ENCODE results near the gene VSTM2B. TPM values are rescaled to one million over a fixed set of nuclear protein-coding genes. Genes with fewer than 3 reads are reported as not detected.

VSTM2B gene
- total RNA-seq, 1 donor from 2014 or later = not detected

DNA sequence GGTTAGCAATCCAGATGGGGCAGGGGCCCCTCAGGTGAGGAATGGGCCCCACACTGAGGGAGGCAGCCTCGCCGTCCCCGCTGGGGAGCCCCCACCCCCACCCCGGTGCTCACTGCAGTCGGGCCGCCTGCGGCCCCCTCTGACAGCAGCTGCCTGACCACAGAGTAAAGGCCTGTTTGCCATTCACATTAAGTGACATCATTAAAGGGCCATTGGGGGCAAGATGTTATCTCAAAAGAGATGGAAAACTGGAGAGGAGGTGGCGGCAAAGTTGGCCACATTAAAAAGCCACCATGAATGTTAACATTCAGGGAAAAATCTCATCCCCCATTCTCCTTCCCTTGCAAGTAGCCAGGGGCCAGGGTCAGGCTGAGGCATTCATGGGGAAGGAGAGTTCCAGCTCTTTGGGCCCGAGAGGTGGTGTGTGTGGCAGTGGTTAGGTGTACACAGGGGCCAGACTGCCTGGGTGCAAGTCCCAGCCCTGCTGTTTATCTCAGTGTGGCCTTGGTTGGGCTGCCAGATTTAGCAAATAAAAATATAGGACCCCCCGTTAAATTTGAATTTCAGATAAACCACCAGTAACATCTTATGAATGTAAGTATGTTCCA lies 20.9 kb downstream of the VSTM2B start:
- no peak for DNase-seq (ENCODE audit: extremely low spot score, unreplicated experiment)
- no peaks in the 10 kb centered on the region for H3K9me3 Mint-ChIP-seq (ENCODE audit: unreplicated experiment)
- no peaks in the 10 kb centered on the region for H3K4me1 Mint-ChIP-seq (ENCODE audit: unreplicated experiment)
- no peak overlapping the region for H3K27ac Mint-ChIP-seq (ENCODE audit: unreplicated experiment)
- H3K36me3 Mint-ChIP-seq (ENCODE audit: unreplicated experiment) = no peaks in the 10 kb centered on the region
- TF ChIP-seq, protein P1, sequence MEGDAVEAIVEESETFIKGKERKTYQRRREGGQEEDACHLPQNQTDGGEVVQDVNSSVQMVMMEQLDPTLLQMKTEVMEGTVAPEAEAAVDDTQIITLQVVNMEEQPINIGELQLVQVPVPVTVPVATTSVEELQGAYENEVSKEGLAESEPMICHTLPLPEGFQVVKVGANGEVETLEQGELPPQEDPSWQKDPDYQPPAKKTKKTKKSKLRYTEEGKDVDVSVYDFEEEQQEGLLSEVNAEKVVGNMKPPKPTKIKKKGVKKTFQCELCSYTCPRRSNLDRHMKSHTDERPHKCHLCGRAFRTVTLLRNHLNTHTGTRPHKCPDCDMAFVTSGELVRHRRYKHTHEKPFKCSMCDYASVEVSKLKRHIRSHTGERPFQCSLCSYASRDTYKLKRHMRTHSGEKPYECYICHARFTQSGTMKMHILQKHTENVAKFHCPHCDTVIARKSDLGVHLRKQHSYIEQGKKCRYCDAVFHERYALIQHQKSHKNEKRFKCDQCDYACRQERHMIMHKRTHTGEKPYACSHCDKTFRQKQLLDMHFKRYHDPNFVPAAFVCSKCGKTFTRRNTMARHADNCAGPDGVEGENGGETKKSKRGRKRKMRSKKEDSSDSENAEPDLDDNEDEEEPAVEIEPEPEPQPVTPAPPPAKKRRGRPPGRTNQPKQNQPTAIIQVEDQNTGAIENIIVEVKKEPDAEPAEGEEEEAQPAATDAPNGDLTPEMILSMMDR (IDR thresholded peaks at IDR 0.05) = no peak
- H3K27me3 Mint-ChIP-seq (ENCODE audit: unreplicated experiment) = no peaks in the 10 kb centered on the region
- H3K4me3 Mint-ChIP-seq (ENCODE audit: unreplicated experiment) = no peak overlapping the region

DNA sequence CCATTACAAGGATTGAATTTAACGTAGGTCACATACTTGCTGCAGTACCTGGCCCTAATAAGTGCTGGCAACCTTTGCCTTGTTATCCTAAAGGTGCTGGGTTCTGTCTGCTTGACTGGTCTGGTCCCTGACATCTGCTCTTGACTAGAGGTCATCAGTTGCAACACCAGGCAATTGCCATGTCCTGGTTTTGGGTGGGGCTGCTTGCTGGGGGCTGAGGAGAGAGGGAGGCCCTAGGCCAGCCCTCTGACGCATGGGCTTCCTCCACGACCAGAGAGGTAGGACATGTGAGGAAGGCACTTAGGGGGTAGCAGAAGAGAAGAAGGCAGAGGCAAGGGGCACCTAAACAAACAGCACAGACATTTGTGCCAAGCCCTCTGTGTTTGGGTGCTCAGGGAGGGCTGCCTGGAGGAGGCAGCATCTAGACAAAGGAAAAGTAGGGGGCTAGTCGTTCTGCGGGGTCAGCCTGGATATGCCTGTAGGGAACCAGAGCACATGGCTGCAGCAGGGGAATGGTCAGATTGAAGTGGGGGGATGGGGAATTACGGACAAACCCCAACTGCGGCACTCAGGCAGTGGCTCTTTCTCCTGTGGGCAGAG lies 21.7 kb downstream of the VSTM2B start:
- no peak overlapping the region for H3K4me3 Mint-ChIP-seq (ENCODE audit: unreplicated experiment)
- H3K4me1 Mint-ChIP-seq (ENCODE audit: unreplicated experiment) = no peaks in the 10 kb centered on the region
- H3K36me3 Mint-ChIP-seq (ENCODE audit: unreplicated experiment) = no peaks in the 10 kb centered on the region
- TF ChIP-seq, protein P1 (IDR thresholded peaks at IDR 0.05) = no peak
- H3K27me3 Mint-ChIP-seq (ENCODE audit: unreplicated experiment) = no peaks in the 10 kb centered on the region
- H3K27ac Mint-ChIP-seq (ENCODE audit: unreplicated experiment) = no peak overlapping the region
- no peaks in the 10 kb centered on the region for H3K9me3 Mint-ChIP-seq (ENCODE audit: unreplicated experiment)
- DNase-seq (ENCODE audit: extremely low spot score, unreplicated experiment) = no peak

DNA sequence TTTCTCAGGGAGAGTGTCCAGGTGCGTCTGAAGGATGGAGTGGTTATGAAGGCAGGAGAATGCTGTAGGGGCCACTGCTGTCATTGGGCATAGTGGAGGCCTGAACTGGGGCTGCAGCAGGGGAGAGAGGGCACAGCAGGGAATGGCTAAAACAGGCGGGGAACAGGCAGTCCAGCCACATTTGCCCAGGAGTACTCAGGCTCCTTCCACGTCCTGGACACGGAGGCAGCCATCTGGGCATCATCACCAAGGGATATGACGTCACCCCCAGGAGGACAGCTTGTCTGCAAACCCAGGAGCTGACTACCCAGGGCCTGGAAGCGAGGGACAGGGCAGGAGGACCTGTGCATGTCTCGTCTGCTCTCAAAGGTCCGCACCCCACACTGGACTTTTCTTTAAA lies 22.2 kb downstream of the VSTM2B start:
- no peaks in the 10 kb centered on the region for H3K9me3 Mint-ChIP-seq (ENCODE audit: unreplicated experiment)
- no peaks in the 10 kb centered on the region for H3K27me3 Mint-ChIP-seq (ENCODE audit: unreplicated experiment)
- TF ChIP-seq, protein P1 (IDR thresholded peaks at IDR 0.05) = no peak
- no peak overlapping the region for H3K4me3 Mint-ChIP-seq (ENCODE audit: unreplicated experiment)
- no peaks in the 10 kb centered on the region for H3K36me3 Mint-ChIP-seq (ENCODE audit: unreplicated experiment)
- DNase-seq (ENCODE audit: extremely low spot score, unreplicated experiment) = no peak
- no peaks in the 10 kb centered on the region for H3K4me1 Mint-ChIP-seq (ENCODE audit: unreplicated experiment)
- H3K27ac Mint-ChIP-seq (ENCODE audit: unreplicated experiment) = no peak overlapping the region

- no peak for DNase-seq (ENCODE audit: extremely low spot score, unreplicated experiment)
- Mint-ChIP-seq H3K4me3 (ENCODE audit: unreplicated experiment) (no peak overlapping the region), H3K4me1 (ENCODE audit: unreplicated experiment) (no peaks in the 10 kb centered on the region), H3K27me3 (ENCODE audit: unreplicated experiment) (no peaks in the 10 kb centered on the region), H3K27ac (ENCODE audit: unreplicated experiment) (no peak overlapping the region), H3K9me3 (ENCODE audit: unreplicated experiment) (peaks cover 3% of the 10 kb centered on the region), H3K36me3 (ENCODE audit: unreplicated experiment) (no peaks in the 10 kb centered on the region)
- TF ChIP-seq, protein P1 (IDR thresholded peaks at IDR 0.05) = no peak
Observed at GRCh38 chr19:29548483-29549085, 22.8 kb downstream of the VSTM2B start.

Measured in osteocyte (in vitro differentiated cells).